Right atrium auricular region (tissue), 2 donors: ENCODE results near the gene CABS1. TPM values are rescaled to one million over a fixed set of nuclear protein-coding genes. Genes with fewer than 3 reads are reported as not detected.

ENCODE experiments used
- DNase-seq: peaks from one replicate; pipeline ENCODE4 v3.0.0-alpha.2; 2019; ENCODE audit warnings: low spot score
- H3K27ac ChIP-seq, 2 donors: fragments of 200-600 bp; sonication (generic); 1 replicate in 1 of 2; 2 replicates in 1 of 2; pipeline ENCODE4 v1.5.1; 2016 to 2019
- H3K27me3 ChIP-seq, 2 donors: fragments of 200-600 bp; sonication (generic); one replicate each; pipeline versions ENCODE4 v1.5.1 to v1.6.0; 2017 to 2019
- H3K36me3 ChIP-seq: fragments of 200-600 bp; sonication (generic); one replicate; pipeline ENCODE4 v1.5.1; 2016
- H3K4me1 ChIP-seq, 2 donors: fragments of 200-600 bp; sonication (generic); one replicate each; pipeline versions ENCODE4 v1.5.1 to v1.6.0; 2017 to 2019
- H3K4me3 ChIP-seq, 2 donors: fragments of 200-600 bp; sonication (generic); 1 replicate in 1 of 2; 2 replicates in 1 of 2; pipeline ENCODE4 v1.5.1; 2017 to 2019; ENCODE audit warnings: mild to moderate bottlenecking in 1 of 2, moderate library complexity in 1 of 2
- H3K9me3 ChIP-seq, 2 donors: fragments of 200-600 bp; sonication (generic); one replicate each; pipeline ENCODE4 v1.5.1; 2019
- CTCF ChIP-seq, 2 donors: fragments of 200-600 bp; sonication (generic); IDR thresholded peaks; one replicate each; pipeline ENCODE4 v1.5.1; 2019; ENCODE audit warnings: antibody characterized with exemption in 2 of 2
- total RNA-seq, 2 donors: library from RNA; depleted of rRNA; stranded (reverse); fragments of >200 nt; gene quantifications; one replicate each; pipeline ENCODE4 v1.1.0, GENCODE V29; 2016

CABS1 gene
- total RNA-seq, 2 donors from 2014 or later: not detected

GRCh38 chr4:70382691-70383181 is 48.0 kb downstream of the CABS1 start, which contains the start of gene SMR3B:
Gene SMR3B (plus strand): TSS chr4:70383131. CDS start chr4:70384511, 1,380 bp downstream.
- Histone ChIP-seq H3K27me3 (no peaks in the 10 kb centered on the region), H3K27ac (no peak within 1 kb of the TSS), H3K4me1 (no peaks in the 10 kb centered on the region), H3K36me3 (no peaks in the 10 kb centered on the region), H3K4me3 (no peak within 1 kb of the TSS), H3K9me3 (no peaks in the 10 kb centered on the region)
- DNase-seq: no peak
- no peak for TF ChIP-seq CTCF (IDR thresholded peaks at IDR 0.05)

Other genes starting within 250 kb of the CABS1 start
- not detected for gene PRR27, start 180.7 kb upstream of the CABS1 start, total RNA-seq
- not detected for gene ODAM, start 139.3 kb upstream of the CABS1 start, total RNA-seq
- gene FDCSP, start 108.9 kb upstream of the CABS1 start, total RNA-seq: not detected
- gene CSN3, start 92.4 kb upstream of the CABS1 start, total RNA-seq: not detected
- gene SMR3A, start 25.8 kb downstream of the CABS1 start, total RNA-seq: not detected
- gene SMR3B, start 48.1 kb downstream of the CABS1 start, total RNA-seq: not detected
- gene OPRPN, start 63.0 kb downstream of the CABS1 start, total RNA-seq: not detected
- not detected for gene MUC7, start 137.2 kb downstream of the CABS1 start, total RNA-seq
- not detected for gene AMTN, start 183.6 kb downstream of the CABS1 start, total RNA-seq